Fibroblast of lung (primary cell): ENCODE measurements around the gene INHBE. TPM values are rescaled to one million over a fixed set of nuclear protein-coding genes. Genes with fewer than 3 reads are reported as not detected.

Experiments
- DNase-seq, 2 donors: peaks; one replicate each; pipeline versions ENCODE4 v3.0.0 to v3.0.0-alpha.2; 2010; ENCODE audit warnings: low read depth in 2 of 2
- H2AFZ ChIP-seq: 2 replicates; pipeline ENCODE4 v1.5.1; 2012; ENCODE audit warnings: low read length, control low read depth, inconsistent platforms
- H3K27ac ChIP-seq: 2 replicates; pipeline ENCODE4 v1.5.1; 2011; ENCODE audit warnings: low read length, control low read depth; ENCODE audit not compliant: insufficient read depth
- H3K27me3 ChIP-seq: 2 replicates; pipeline ENCODE4 v1.5.1; 2011; ENCODE audit warnings: mild to moderate bottlenecking, low read length; ENCODE audit not compliant: control insufficient read depth, insufficient read depth
- H3K36me3 ChIP-seq: 2 replicates; pipeline ENCODE4 v1.5.1; 2011; ENCODE audit warnings: low read length; ENCODE audit not compliant: control insufficient read depth, insufficient read depth
- H3K4me1 ChIP-seq: 2 replicates; pipeline ENCODE4 v1.5.1; 2011; ENCODE audit warnings: low read length; ENCODE audit not compliant: control insufficient read depth, insufficient read depth; ENCODE audit errors: extremely low read depth
- H3K4me2 ChIP-seq: 2 replicates; pipeline ENCODE4 v1.5.1; 2011; ENCODE audit warnings: low read length, control low read depth; ENCODE audit not compliant: insufficient read depth; ENCODE audit errors: extremely low read depth
- H3K4me3 ChIP-seq, 4 experiments: fragments of 200-600 bp in 1 of 4; sonication (generic) in 1 of 4; replicated peaks in 1 of 4; 2 replicates each; pipeline ENCODE4 v1.5.1; 2011 to 2016; ENCODE audit warnings: low read length in 4 of 4, low read depth in 3 of 4, mild to moderate bottlenecking in 3 of 4, control low read depth in 2 of 4, inconsistent platforms in 1 of 4, mixed read lengths in 1 of 4; ENCODE audit not compliant: insufficient read depth in 1 of 4; ENCODE audit errors: control extremely low read depth in 1 of 4
- H3K79me2 ChIP-seq: 2 replicates; pipeline ENCODE4 v1.5.1; 2012; ENCODE audit warnings: mild to moderate bottlenecking, low read length, inconsistent platforms; ENCODE audit not compliant: control insufficient read depth, insufficient read depth
- H3K9ac ChIP-seq: 2 replicates; pipeline ENCODE4 v1.5.1; 2011; ENCODE audit warnings: mild to moderate bottlenecking, low read length, control low read depth; ENCODE audit not compliant: insufficient read depth
- H3K9me3 ChIP-seq: 2 replicates; pipeline ENCODE4 v1.5.1; 2012; ENCODE audit warnings: low read depth, low read length; ENCODE audit not compliant: control insufficient read depth, insufficient read depth
- H4K20me1 ChIP-seq: 2 replicates; pipeline ENCODE4 v1.5.1; 2011; ENCODE audit warnings: low read length; ENCODE audit not compliant: control insufficient read depth, insufficient read depth; ENCODE audit errors: extremely low read depth
- CTCF ChIP-seq, 2 donors: IDR thresholded peaks in 1 of 2; conservative IDR thresholded peaks in 1 of 2; 1 replicate in 1 of 2; 2 replicates in 1 of 2; pipeline ENCODE4 v1.5.1; 2011 to 2012; ENCODE audit warnings: low read length in 2 of 2, control low read depth in 1 of 2, inconsistent platforms in 1 of 2, low read depth in 1 of 2, mild to moderate bottlenecking in 1 of 2
- EZH2 ChIP-seq: IDR thresholded peaks from 2 replicates; pipeline ENCODE4 v1.5.1; 2012; ENCODE audit warnings: low read length, control low read depth, mild to moderate bottlenecking; ENCODE audit errors: missing control alignments
- polyA plus RNA-seq, 2 donors: library from polyadenylated mRNA; depleted of rRNA in 1 of 2; stranded (reverse) in 1 of 2; unstranded in 1 of 2; fragments of >200 nt; gene quantifications; 2 replicates each; pipeline ENCODE4 v1.2.1, GENCODE V29; 2011 to 2012; ENCODE audit warnings: missing spikeins in 1 of 2
- total RNA-seq: library from RNA; depleted of rRNA; stranded (reverse); fragments of >200 nt; gene quantifications from 2 replicates; pipeline ENCODE4 v1.2.1, GENCODE V29; 2014

INHBE gene
- total and polyA plus RNA-seq, 2 donors (not counting 1 experiment from before 2014, with no cell fraction given): 0.67 to 26.4 TPM

DNA sequence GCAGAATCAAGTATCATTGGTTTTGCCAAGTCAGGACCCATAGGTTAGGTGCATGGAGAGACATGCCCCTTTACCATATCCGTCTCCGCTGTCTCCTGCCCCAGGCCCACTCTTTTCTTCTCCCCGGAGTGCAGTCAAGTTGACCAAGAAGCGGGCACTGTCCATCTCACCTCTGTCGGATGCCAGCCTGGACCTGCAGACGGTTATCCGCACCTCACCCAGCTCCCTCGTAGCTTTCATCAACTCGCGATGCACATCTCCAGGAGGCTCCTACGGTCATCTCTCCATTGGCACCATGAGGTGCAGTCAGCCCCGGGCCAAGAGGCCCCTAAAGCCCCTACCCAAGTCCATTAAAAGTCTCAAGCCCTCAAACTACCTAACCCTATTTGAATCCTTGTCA, 9.5 kb downstream of the INHBE start:
- no peaks in the 10 kb centered on the region for H3K36me3 ChIP-seq

GRCh38 chr12:57465030-57465746, 10.1 kb downstream of the INHBE start:
- no peaks in the 10 kb centered on the region for H4K20me1 ChIP-seq
- no peak overlapping the region for H3K4me2 ChIP-seq
- no peak overlapping the region for H3K4me3 ChIP-seq
- no peaks in the 10 kb centered on the region for H3K36me3 ChIP-seq
- TF ChIP-seq EZH2 (no peak), CTCF (conservative IDR thresholded peaks at IDR 0.05 in 1 of 2, IDR thresholded peaks at IDR 0.05 in 1 of 2; ENCODE audit: low read depth in 1 of 2, low read length in 2 of 2) (no peak)
- H3K9ac ChIP-seq: no peak overlapping the region
- H3K4me1 ChIP-seq: peaks cover 2% of the 10 kb centered on the region
- no peaks in the 10 kb centered on the region for H3K9me3 ChIP-seq
- no peaks in the 10 kb centered on the region for H3K79me2 ChIP-seq
- H3K27ac ChIP-seq: no peak overlapping the region
- no peak overlapping the region for H2AFZ ChIP-seq
- no peak for DNase-seq
- H3K27me3 ChIP-seq: peaks cover 12% of the 10 kb centered on the region

More for the DNA sequence above, 9.5 kb downstream of the INHBE start:
- Histone ChIP-seq H3K9me3 (no peaks in the 10 kb centered on the region), H3K4me1 (peaks cover 2% of the 10 kb centered on the region), H3K27me3 (peaks cover 12% of the 10 kb centered on the region), H4K20me1 (no peaks in the 10 kb centered on the region), H3K79me2 (no peaks in the 10 kb centered on the region), H3K4me3 (no peak overlapping the region), H3K9ac (no peak overlapping the region), H3K4me2 (no peak overlapping the region), H2AFZ (no peak overlapping the region), H3K27ac (no peak overlapping the region)
- no peak for DNase-seq
- TF ChIP-seq EZH2 (no peak), CTCF (conservative IDR thresholded peaks at IDR 0.05 in 1 of 2, IDR thresholded peaks at IDR 0.05 in 1 of 2; ENCODE audit: low read depth in 1 of 2, low read length in 2 of 2) (no peak)

DNA sequence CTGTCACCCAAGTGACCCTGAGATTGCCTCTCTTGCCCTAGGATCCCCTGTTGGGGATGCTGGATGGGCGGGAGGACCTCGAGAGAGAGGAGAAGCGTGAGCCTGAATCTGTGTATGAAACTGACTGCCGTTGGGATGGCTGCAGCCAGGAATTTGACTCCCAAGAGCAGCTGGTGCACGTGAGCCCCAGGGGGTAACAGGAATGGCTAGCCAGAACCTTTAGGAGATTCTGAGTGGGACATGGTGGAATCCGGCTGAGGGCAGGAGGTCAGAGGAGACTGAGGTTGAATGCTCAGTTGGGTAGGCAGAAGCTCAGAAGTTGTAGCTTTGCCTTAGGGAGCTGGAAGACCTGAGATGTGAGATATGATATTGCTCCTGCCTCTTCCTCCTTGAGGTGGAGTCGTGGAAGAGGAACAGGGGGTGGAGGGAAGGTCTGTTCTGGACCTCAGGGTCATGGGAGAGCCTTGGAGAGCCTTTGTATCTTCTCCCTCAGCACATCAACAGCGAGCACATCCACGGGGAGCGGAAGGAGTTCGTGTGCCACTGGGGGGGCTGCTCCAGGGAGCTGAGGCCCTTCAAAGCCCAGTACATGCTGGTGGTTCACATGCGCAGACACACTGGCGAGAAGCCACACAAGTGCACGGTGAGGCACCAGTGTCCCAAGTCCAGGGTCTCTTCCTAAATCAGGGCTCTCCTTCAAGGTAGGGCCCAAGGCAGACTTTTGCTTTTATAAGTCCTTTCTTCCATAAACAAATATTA, 10.8 kb downstream of the INHBE start:
- Histone ChIP-seq H2AFZ (no peak overlapping the region), H3K27me3 (peaks cover 12% of the 10 kb centered on the region), H3K4me2 (no peak overlapping the region), H3K4me1 (no peaks in the 10 kb centered on the region), H3K9me3 (no peaks in the 10 kb centered on the region), H3K9ac (no peak overlapping the region), H3K79me2 (no peaks in the 10 kb centered on the region), H3K36me3 (no peaks in the 10 kb centered on the region), H4K20me1 (no peaks in the 10 kb centered on the region), H3K4me3 (no peak overlapping the region), H3K27ac (no peak overlapping the region)
- no peak for TF ChIP-seq EZH2
- TF ChIP-seq CTCF (conservative IDR thresholded peaks at IDR 0.05 in 1 of 2, IDR thresholded peaks at IDR 0.05 in 1 of 2; ENCODE audit: low read depth in 1 of 2, low read length in 2 of 2): no peak
- DNase-seq: no peak
